Activated effector memory CD4-positive, alpha-beta T cell treated with Interleukin-2 at 50 U/mL for 16 hours (primary cell): Measurements from ENCODE around the gene PCNX1.
"Not testable (repeated sequence)": the region's sequence is repeated elsewhere in the genome, so short reads cannot be mapped to it uniquely, and the experiment has no call there.

Experiments used
- DNase-seq: peaks from one replicate; pipeline ENCODE4 v3.0.0-alpha.2; 2020

Gene PCNX1

DNA sequence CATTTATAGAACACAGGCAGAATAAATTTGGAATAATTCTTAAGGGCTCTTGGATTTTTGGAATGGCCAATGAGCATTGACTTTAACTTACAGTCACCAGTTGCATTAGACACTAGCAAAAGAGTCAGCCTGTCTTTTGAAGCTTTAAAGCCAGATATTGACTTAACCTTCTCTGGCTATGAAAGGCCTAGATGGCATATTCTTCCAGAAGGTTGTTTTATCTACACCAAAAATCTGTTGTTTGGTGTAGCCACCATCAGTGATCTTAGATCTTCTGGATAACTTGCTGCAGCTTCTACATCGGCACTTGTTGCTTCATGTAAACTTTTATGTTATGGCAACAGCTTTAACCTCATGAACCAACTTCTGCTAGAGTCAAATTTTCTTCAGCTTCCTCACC, 10.4 kb downstream of the PCNX1 start:
- DNase-seq, result no peak

GRCh38 chr14:70919774-70920173, 12.5 kb downstream of the PCNX1 start:
- no peak for DNase-seq

- no peak for DNase-seq
Measured at GRCh38 chr14:70920608-70921007, 13.3 kb downstream of the PCNX1 start.

DNA sequence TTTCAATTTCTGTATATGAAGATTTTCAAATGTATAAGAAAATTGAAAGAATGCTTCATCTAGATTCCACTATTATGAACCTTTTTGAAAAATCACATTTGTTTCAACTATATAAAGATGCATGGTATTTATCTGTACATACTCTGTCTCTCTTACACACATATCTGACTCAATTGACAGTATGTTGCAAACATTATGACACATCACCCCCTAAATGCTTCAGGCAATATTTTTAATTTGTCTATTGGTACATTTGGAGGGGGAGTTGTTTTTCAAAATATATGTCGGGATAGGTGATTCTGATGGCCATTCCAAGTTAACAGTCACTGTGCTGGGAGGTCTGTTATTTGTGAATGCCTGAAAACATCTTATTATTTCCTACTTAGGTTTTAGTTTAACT, 14.4 kb downstream of the PCNX1 start:
- no peak for DNase-seq

DNA sequence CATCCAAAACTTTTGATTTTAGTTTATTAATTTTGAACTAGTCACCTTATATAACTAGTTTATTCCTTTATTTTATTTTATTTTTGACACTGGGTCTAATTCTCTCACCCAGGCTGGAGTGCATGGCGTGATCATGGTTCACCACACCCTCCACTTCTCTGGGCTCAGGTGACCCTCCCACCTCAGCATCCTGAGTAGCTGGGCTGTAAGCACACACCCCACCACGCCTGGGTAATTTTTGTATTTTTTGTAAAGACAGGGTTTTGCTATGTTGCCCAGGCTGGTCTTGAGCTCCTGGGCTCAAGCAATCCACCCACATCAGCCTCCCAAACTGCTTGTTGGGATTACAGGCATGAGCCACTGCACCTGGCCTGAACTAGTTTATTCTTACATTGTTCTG, 17.3 kb downstream of the PCNX1 start:
- DNase-seq, result no peak

- no peak for DNase-seq
Measured at GRCh38 chr14:70926235-70926830, 19.1 kb downstream of the PCNX1 start.

DNA sequence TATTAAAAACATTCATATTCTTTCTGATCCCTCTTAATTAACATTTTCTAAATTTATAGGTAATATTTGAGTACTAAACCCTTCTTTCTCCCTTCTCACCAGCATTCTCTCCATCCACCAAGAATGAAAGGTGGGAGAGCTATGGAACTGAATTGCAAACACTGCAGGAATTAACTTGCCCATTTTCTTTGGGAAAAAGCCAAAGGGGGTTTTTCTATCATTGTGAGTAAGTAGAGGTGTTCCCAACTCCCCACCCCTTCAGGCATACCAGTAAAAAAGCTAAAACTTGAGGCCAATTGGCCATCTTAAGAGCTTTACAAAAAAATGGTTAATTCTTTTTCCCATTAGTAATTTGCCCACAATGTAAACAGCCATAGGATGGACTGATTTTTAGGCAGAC, 23.7 kb downstream of the PCNX1 start:
- no peak for DNase-seq

- DNase-seq, result no peak
Measured at GRCh38 chr14:70934084-70934483, 26.8 kb downstream of the PCNX1 start.

GRCh38 chr14:70934502-70935134, 27.4 kb downstream of the PCNX1 start:
- DNase-seq, result no peak

- no peak for DNase-seq
Measured at GRCh38 chr14:70935135-70935534, 27.9 kb downstream of the PCNX1 start.

- DNase-seq, result not testable (repeated sequence)
Measured at GRCh38 chr14:70939693-70940092, 32.4 kb downstream of the PCNX1 start.

DNA sequence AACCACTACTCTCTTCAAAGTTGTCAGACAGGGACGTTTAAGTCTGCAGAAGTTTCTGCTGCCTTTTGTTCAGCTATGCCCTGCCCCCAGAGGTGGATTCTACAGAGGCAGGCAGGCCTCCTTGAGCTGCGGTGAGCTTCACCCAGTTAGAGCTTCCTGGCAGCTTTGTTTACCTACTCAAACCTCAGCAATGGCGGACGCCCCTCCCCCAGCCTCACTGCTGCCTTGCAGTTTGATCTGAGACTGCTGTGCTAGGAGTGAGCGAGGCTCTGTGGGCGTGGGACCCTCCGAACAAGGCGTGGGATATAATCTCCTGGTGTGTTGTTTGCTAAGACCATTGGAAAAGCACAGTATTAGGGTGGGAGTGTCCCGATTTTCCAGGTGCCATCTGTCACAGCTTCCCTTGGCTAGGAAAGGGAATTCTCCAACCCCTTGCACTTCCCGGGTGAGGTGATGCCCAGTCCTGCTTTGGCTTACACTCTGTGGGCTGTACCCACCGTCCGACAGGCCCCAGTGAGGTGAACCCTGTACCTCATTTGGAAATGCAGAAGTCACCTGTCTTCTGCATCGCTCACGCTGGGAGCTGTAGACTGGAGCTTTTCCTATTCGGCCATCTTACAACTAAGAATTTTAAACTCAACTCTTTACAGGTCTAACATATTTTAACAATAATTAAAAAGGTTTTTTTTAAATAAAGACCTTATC, 34.5 kb downstream of the PCNX1 start:
- peak; percentile 88 for DNase-seq

DNA sequence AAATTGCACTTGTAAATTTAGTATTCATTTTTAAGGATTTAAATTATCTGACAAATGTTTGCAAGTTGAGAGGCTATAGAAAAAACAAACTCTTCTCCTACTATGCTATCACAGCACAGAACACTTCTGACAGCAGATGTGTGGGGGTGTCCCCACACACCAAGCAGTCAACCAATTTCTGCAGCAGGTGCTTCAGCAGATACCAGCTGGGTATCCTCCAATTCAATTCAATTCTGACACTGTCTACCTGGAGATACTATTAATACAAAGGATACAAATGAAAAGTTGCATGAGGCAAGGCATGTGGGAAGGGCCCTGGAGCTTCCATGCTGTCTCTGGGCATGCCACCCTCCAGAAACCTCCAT, 35.1 kb downstream of the PCNX1 start:
- no peak for DNase-seq

DNA sequence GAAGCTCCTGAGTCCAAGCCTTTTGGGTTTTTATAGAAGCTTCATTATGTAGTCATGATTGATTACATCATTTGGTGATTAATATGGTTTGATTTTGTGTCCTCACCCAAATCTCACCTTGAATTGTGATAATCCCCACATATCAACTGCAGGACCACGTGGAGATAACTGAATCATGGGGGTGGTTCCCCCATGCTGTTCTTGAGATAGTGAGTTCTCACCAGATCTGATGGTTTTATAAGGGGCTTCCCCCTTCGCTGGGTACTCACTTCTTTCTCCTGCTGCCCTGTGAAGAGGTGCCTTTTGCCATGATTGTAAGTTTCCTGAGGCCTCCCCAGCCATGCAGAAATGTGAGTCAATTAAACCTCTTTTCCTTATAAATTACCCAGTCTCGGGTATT, 35.5 kb downstream of the PCNX1 start:
- not testable (repeated sequence) for DNase-seq

- no peak for DNase-seq
Measured at GRCh38 chr14:70943838-70944237, 36.6 kb downstream of the PCNX1 start.

DNA sequence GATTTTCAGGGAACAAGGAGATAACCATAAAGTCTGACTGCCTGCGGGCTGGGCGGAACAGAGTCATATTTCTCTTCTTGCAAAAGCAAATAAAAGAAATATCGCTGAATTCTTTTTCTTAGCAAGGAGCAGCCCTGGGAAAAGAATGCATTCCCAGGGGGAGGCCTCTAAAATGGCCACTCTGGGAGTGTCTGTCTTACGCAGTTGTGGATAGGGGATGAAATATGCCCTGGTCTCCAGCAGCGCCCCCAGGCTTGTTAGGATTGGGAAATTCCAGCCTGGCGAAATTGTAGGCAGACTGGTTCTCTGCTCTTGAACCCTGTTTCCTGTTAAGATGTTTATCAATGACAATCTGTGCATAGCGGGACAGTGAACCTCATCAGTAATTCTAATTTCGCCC, 40.5 kb downstream of the PCNX1 start:
- no peak for DNase-seq

DNA sequence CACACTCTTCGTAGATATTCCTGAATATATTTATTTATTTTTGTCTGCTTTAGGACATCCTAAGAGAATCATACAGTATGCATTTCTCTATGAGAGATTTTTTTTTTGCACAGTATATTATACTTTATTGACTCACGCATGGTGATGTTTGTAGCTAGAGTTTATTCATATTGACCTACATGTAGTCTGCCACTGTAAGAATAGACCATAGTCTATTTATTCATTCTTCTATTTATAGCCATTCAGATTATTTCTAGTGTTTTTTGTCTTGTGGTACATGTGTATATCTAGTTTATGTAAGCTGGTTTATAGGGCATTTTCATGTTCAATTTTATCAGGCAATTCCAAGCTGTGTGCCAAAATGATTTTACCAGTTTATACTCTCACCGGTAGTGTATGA, 45.2 kb downstream of the PCNX1 start:
- no peak for DNase-seq

GRCh38 chr14:70954068-70954467, 46.8 kb downstream of the PCNX1 start:
- no peak for DNase-seq

DNA sequence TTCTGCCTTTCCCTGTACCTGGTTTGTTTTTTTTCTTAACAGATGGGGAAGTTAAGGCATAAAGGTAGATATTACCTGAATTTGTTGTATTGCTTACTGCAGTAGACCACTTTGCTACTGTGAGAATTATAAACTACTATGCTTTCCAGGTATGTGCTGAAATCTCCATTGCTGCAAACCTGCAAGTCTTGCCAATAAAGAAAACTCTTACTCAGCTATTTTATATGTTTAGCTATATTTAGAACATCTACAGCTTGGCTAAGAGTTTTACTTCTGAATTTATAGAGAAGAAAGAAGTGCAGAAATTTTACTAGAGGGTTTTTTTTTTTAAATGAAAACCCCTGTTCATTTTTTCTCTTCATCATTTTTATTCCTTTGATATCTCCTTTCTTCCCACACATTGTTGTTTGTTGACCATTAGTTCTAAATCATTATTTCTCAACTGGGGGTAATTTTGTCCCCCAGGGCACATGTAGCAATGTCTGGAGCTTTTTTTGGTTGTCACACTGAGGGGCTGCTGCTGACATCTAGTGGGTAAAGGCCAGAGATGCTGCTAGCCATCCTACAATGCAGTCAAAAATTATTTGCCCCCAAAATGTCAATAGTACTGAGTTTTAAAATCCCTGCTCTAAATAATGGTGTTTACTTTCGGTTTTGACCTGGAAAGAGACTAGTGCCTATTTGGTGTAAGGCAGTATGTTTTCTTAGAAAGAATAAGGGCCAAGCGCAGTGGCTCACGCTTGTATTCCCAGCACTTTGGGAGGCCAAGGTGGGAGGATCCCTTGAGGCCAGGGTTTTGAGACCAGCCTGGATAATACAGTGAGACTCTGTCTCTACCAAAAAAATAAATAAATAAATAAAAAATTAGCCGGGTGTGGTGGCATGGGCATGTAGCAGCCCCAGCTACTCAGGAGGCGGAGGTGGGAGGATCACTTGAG, 48.6 kb downstream of the PCNX1 start:
- DNase-seq, result peak; percentile 15

- no peak for DNase-seq
Measured at GRCh38 chr14:70956511-70956910, 49.3 kb downstream of the PCNX1 start.

GRCh38 chr14:70957710-70958109, 50.5 kb downstream of the PCNX1 start:
- no peak for DNase-seq

DNA sequence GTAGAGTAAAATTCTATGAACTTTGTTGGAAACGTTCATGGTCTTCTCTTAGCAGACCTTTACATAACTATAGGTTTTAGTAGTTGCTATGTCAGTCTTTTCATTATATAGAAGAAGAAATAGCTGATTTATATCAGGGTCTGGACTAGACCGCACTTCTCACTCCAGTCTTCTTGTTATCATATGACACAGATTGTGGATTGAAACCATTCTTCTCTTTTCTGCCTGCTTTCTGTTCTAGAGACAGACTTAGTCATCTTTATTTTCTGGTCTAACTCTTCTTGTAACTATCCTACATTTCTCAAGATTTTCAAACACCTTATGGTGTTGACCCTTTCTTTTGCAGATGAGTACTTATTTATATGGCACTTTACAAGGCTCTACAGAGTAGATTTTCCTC, 55.7 kb downstream of the PCNX1 start:
- DNase-seq, result no peak

DNA sequence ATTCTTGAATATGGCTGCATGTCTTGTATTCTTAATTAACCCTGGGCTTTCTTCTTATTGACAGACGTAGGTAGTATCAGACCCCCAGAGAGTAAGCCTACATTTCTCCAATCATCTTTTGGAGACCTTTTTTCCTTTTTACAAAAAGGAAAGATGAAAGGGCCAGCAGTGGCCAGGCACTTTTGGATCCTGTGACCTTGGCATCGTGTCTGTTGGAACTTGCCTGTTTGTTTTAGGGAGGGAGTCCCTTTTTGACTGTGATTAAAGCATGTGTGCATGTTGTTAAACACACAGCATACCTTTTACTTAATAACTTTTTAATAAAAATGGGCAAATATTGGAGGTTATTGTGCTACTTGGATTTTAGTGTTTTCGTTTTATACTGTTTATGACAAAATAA, 57.2 kb downstream of the PCNX1 start:
- no peak for DNase-seq
